ENCODE data around the gene GSN. TPM values are rescaled to one million over a fixed set of nuclear protein-coding genes. Genes with fewer than 3 reads are reported as not detected.

GSN gene
- total and polyA plus RNA-seq, 2 of the 8 experiments (the other 6 are each of a cell fraction or from before 2014, with no cell fraction given): 52.3 to 94.5 TPM

- TF ChIP-seq E2F6 (IDR thresholded peaks at IDR 0.05) (no peak; the same call in 1 of the 2 replicates), ZNF274 (IDR thresholded peaks at IDR 0.05; ENCODE audit: borderline replicate concordance, extremely low read depth, low read length) (no peak), RBBP5 (IDR thresholded peaks at IDR 0.05; ENCODE audit: borderline replicate concordance, low read depth, low read length) (peak; percentile 39; the same call in 1 of the 2 replicates), BRCA1 (IDR thresholded peaks at IDR 0.05; ENCODE audit: low read depth, low read length) (no peak), CBX8 (IDR thresholded peaks at IDR 0.05; ENCODE audit: borderline replicate concordance, low read depth, low read length) (no peak), EGR1 (IDR thresholded peaks at IDR 0.05; ENCODE audit: borderline replicate concordance, low read depth, low read length) (peak; percentile 24; the same call in 1 of the 2 replicates), POU5F1 (IDR thresholded peaks at IDR 0.05; ENCODE audit: low read depth, low read length) (no peak), RXRA (IDR thresholded peaks at IDR 0.05; ENCODE audit: insufficient read depth, low read depth, low read length) (peak; percentile 94), BCL11A (IDR thresholded peaks at IDR 0.05; ENCODE audit: low read depth in 2 of 2, low read length in 2 of 2) (no peak), KDM5A (IDR thresholded peaks at IDR 0.05; ENCODE audit: low read length) (no peak), JUN (IDR thresholded peaks at IDR 0.05; ENCODE audit: low read depth, low read length) (peak; percentile 77), TCF12 (IDR thresholded peaks at IDR 0.05; ENCODE audit: low read depth, low read length) (peak; percentile 100), SIRT6 (IDR thresholded peaks at IDR 0.05; ENCODE audit: low read length) (no peak), TBP (IDR thresholded peaks at IDR 0.05; ENCODE audit: low read depth, low read length) (no peak), ATF3 (IDR thresholded peaks at IDR 0.05; ENCODE audit: insufficient read depth, low read depth, low read length) (0 out of 2 replicates have a peak, but pooled peaks have one; percentile 45), SAP30 (IDR thresholded peaks at IDR 0.05; ENCODE audit: insufficient read depth, insufficient replicate concordance, low read length) (no peak), KDM1A (IDR thresholded peaks at IDR 0.05; ENCODE audit: borderline replicate concordance, low read length) (no peak), RAD21 (IDR thresholded peaks at IDR 0.05 in 1 of 2, conservative IDR thresholded peaks at IDR 0.05 in 1 of 2; ENCODE audit: low read depth in 2 of 2, low read length in 2 of 2) (peak; percentile 30 to 44; a peak in 3 of 4 replicates), YY1 (IDR thresholded peaks at IDR 0.05; ENCODE audit: low read depth, low read length) (no peak), CREB1 (IDR thresholded peaks at IDR 0.05) (no peak), TAF1 (IDR thresholded peaks at IDR 0.05; ENCODE audit: low read depth, low read length) (no peak), NRF1 (IDR thresholded peaks at IDR 0.05; ENCODE audit: low read depth, low read length) (no peak), CBX5 (IDR thresholded peaks at IDR 0.05; ENCODE audit: low read depth, low read length) (no peak)
These were observed 19.2 kb downstream of the GSN start (continued) for GRCh38 chr9:121286973-121287741.

Data from H1 (cell line).